ENCODE data around the gene AMOTL1. TPM values are rescaled to one million over a fixed set of nuclear protein-coding genes. Genes with fewer than 3 reads are reported as not detected.

AMOTL1 gene
- total RNA-seq, 4 donors from 2014 or later: 32.0 to 67.6 (median 56.8) TPM

DNA sequence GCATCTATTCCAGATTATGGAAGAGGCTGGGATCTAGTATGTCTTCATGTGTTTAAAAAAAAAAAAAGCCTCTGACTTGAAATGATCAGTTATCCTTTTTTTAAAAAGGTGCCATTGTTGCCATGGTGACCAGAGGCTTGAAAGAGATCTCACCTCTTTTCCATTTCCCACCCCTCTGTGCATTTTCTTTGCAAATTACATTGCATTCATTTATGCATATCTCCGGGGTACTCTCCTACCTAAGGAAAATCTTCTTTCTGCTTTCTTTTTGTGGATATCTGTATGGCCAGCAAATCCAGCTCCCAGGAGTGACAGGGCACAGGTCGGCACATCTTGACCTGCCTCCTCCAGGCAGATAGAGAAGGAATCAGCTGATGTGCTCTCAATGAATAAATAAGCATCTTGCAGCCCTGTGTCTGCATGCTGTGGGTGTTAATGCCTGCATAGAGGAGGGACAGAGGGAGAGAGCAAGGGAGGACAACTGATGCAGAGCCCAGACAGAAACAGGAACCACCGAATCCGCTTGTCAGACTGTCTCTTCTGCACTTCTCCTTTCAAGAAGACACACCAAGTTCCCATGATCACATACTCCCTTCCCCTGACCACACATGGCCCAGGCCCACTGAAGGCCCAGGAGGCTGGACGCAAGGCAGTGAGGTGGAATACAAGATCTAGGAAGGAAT lies 154.3 kb downstream of the AMOTL1 start:
- DNase-seq (ENCODE audit: low spot score) (no peak), ATAC-seq (ENCODE audit: low FRiP score) (no peak)
- TF ChIP-seq, protein P1, sequence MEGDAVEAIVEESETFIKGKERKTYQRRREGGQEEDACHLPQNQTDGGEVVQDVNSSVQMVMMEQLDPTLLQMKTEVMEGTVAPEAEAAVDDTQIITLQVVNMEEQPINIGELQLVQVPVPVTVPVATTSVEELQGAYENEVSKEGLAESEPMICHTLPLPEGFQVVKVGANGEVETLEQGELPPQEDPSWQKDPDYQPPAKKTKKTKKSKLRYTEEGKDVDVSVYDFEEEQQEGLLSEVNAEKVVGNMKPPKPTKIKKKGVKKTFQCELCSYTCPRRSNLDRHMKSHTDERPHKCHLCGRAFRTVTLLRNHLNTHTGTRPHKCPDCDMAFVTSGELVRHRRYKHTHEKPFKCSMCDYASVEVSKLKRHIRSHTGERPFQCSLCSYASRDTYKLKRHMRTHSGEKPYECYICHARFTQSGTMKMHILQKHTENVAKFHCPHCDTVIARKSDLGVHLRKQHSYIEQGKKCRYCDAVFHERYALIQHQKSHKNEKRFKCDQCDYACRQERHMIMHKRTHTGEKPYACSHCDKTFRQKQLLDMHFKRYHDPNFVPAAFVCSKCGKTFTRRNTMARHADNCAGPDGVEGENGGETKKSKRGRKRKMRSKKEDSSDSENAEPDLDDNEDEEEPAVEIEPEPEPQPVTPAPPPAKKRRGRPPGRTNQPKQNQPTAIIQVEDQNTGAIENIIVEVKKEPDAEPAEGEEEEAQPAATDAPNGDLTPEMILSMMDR (IDR thresholded peaks at IDR 0.05): no peak

DNA sequence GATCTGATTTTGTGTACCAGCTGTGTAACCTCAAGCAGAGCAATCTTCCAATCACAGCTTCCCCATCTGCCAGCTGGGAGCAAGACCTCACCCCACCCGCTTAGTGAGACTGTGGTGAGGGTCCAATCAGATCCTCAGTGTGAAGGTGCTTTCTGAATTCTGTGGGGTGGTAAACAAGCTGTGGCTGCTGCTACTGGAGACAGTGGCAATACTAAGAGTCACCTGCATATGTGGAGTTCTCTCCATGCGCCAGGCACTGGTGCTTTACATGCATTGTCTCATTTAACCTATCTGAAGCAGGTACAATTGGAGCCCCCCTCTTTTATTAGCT lies 154.8 kb downstream of the AMOTL1 start:
- ATAC-seq (ENCODE audit: low FRiP score) (no peak), DNase-seq (ENCODE audit: low spot score) (no peak)
- TF ChIP-seq, protein P1 (IDR thresholded peaks at IDR 0.05): no peak

DNA sequence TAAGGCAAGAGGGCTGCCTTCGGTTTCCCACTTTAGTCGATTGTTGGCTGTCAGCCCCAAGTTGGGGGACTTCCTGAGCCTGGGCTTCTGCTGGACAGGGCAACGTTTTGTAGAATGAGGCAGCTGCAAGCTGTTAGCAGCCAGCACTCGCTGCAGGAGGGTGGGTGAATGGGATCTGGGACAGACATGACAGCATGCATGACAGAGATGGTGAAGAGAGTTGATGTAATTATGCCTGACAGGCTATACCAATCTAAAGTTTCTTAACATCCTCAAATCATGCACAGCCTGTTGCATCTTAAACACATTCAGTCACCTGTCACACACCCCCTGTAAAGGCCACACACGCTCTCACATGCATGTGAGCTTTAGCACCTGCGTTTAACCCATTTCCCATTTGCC lies 156.0 kb downstream of the AMOTL1 start:
- no peak for DNase-seq (ENCODE audit: low spot score)
- TF ChIP-seq, protein P1 (IDR thresholded peaks at IDR 0.05): no peak
- no peak for ATAC-seq (ENCODE audit: low FRiP score)

DNA sequence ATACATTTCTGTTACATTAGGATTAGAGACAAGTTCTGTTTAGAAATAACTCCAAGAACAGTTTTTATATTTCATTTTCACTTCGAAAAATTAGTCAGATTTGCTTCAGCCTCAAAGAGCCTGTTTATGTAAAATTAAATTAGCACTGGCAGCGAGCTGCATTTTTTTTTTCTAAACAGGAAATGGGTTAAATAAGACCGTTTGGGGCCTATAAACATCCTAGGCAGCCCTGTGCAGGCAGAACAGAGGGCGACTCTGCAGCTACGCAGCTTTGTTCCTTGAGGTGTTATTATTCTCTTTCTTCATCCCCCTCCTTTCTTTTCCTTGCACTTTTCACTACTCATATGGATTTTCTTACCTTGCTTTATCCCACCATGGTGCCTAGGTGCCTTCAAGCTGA lies 156.5 kb downstream of the AMOTL1 start:
- ATAC-seq (ENCODE audit: low FRiP score) (no peak), DNase-seq (ENCODE audit: low spot score) (no peak)
- TF ChIP-seq, protein P1 (IDR thresholded peaks at IDR 0.05): no peak

DNA sequence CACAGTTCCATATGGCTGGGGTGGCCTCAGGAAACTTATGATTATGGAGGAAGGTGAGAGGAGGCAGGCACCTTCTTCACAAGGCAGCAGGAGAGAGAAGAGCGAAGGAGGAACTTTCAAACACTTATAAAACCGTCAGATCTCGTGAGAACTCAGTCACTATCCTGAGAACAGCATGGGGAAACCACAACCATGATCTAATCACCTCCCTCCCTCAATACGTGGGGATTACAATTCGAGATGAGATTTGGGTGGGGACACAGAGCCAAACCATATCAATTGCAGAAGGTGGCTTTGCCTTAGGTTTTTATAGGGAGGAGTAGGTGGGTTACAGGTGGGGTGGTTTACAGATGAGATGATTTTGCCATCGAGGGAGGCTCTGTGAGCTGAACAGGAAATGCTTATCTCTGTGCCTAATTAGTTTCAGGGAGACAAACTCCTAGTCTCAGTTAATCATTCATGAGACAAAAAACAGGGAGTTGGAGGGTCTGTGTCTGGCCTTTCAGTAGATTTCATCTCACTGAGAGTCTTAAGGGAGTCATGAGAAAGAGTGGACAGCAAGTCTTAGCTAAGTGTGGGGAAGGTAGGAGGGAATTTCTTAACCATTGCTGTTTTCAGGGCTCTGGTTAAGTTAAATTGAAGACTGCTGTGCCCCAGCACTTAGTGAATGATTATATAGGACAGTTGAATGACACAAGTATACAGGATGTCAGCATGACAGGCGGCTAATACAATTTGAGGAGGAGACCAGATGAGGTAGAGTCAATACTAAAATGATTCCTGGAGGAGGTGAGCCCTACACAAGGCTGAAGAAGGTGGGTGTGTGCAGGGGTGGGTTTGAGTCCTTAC lies 157.5 kb downstream of the AMOTL1 start:
- TF ChIP-seq, protein P1 (IDR thresholded peaks at IDR 0.05): no peak

GRCh38 chr11:94926271-94926625 lies 158.1 kb downstream of the AMOTL1 start:
- ATAC-seq (ENCODE audit: low FRiP score): peak; percentile 12

More for the DNA sequence above, 157.5 kb downstream of the AMOTL1 start:
- no peak for ATAC-seq (ENCODE audit: low FRiP score)
- DNase-seq (ENCODE audit: low spot score): no peak

More at GRCh38 chr11:94926271-94926625, 158.1 kb downstream of the AMOTL1 start:
- TF ChIP-seq, protein P1 (IDR thresholded peaks at IDR 0.05): no peak
- DNase-seq (ENCODE audit: low spot score): no peak

Other genes starting within 250 kb of the AMOTL1 start
- 1 to 10 TPM; 4.2 to 7.4 (median 6.9) TPM for gene FUT4, start 224.4 kb upstream of the AMOTL1 start, total RNA-seq
- gene PIWIL4, start 201.0 kb upstream of the AMOTL1 start, total RNA-seq: 1 to 10 TPM; 2.3 to 6.0 (median 2.7) TPM
- 10 to 100 TPM; 33.0 to 51.1 (median 42.0) TPM for gene CWC15, start 205.2 kb downstream of the AMOTL1 start, total RNA-seq
- under 1 TPM; 0.24 to 0.93 (median 0.69) TPM for gene KDM4D, start 205.4 kb downstream of the AMOTL1 start, total RNA-seq